ENCODE measurements around the gene PRXL2B. TPM values are rescaled to one million over a fixed set of nuclear protein-coding genes. Genes with fewer than 3 reads are reported as not detected.

Gene PRXL2B
- 10 to 100 TPM in 2 of 4 donors, 1 to 10 TPM in 2; 7.1 to 19.2 (median 8.8) TPM for total RNA-seq

- DNase-seq (ENCODE audit: low spot score) (peak; percentile 91), ATAC-seq (ENCODE audit: low FRiP score) (peak; percentile 94)
- TF ChIP-seq CTCF (IDR thresholded peaks at IDR 0.05): no peak
These were observed at the start of gene PRXL2B for GRCh38 chr1:2586154-2587070. PRXL2B (plus strand) TSS chr1:2586777; CDS start chr1:2586886, 109 bp downstream.

- DNase-seq (ENCODE audit: low spot score) (no peak), ATAC-seq (ENCODE audit: low FRiP score) (no peak)
- TF ChIP-seq CTCF (IDR thresholded peaks at IDR 0.05): no peak
These were observed 48.8 kb upstream of the PRXL2B start for GRCh38 chr1:2537784-2538115.

GRCh38 chr1:2538376-2538775 is 48.2 kb upstream of the PRXL2B start:
- DNase-seq (ENCODE audit: low spot score) (no peak), ATAC-seq (ENCODE audit: low FRiP score) (no peak)
- TF ChIP-seq CTCF (IDR thresholded peaks at IDR 0.05): no peak

- no peak for ATAC-seq (ENCODE audit: low FRiP score)
- no peak for TF ChIP-seq CTCF (IDR thresholded peaks at IDR 0.05)
- DNase-seq (ENCODE audit: low spot score): no peak
These were observed 47.7 kb upstream of the PRXL2B start for GRCh38 chr1:2538872-2539271.

GRCh38 chr1:2539312-2539907 is 47.2 kb upstream of the PRXL2B start:
- DNase-seq (ENCODE audit: low spot score): no peak
- no peak for TF ChIP-seq CTCF (IDR thresholded peaks at IDR 0.05)
- no peak for ATAC-seq (ENCODE audit: low FRiP score)

GRCh38 chr1:2540816-2541492 is 45.6 kb upstream of the PRXL2B start:
- ATAC-seq (ENCODE audit: low FRiP score): no peak

More at GRCh38 chr1:2540816-2541492, 45.6 kb upstream of the PRXL2B start:
- no peak for DNase-seq (ENCODE audit: low spot score)
- no peak for TF ChIP-seq CTCF (IDR thresholded peaks at IDR 0.05)
